ENCODE measurements around the gene MUSK.
"Not testable (repeated sequence)": the region's sequence is repeated elsewhere in the genome, so short reads cannot be mapped to it uniquely, and the experiment has no call there.

The MUSK gene

DNA sequence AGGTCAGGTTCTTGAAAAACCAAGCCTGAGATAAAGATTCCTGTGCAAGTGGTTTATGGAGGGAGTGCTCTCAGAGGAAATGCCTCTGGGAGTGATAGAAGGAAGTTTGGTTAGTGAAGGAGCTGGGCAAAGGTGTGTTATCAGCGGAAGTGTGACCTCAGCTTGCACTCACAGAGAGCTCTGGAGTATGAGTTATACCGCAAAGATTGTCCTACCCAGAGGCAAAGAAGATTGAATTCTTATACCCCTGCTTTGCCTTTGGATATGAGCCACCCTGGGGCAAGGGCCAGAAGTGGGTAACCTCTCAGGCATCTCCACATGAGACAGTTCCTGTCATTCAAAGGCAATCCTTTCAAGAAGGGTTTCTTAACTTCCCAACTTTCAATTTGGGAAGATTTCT lies 145.6 kb downstream of the MUSK start:
- TF ChIP-seq EZH2 (IDR thresholded peaks at IDR 0.05; ENCODE audit: borderline replicate concordance, low read depth, low read length, severe bottlenecking): no peak
- TF ChIP-seq, protein P1, sequence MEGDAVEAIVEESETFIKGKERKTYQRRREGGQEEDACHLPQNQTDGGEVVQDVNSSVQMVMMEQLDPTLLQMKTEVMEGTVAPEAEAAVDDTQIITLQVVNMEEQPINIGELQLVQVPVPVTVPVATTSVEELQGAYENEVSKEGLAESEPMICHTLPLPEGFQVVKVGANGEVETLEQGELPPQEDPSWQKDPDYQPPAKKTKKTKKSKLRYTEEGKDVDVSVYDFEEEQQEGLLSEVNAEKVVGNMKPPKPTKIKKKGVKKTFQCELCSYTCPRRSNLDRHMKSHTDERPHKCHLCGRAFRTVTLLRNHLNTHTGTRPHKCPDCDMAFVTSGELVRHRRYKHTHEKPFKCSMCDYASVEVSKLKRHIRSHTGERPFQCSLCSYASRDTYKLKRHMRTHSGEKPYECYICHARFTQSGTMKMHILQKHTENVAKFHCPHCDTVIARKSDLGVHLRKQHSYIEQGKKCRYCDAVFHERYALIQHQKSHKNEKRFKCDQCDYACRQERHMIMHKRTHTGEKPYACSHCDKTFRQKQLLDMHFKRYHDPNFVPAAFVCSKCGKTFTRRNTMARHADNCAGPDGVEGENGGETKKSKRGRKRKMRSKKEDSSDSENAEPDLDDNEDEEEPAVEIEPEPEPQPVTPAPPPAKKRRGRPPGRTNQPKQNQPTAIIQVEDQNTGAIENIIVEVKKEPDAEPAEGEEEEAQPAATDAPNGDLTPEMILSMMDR (IDR thresholded peaks at IDR 0.05; ENCODE audit: borderline replicate concordance, extremely low read depth, low read length, poor library complexity, severe bottlenecking): no peak
- Histone ChIP-seq H3K4me2 (ENCODE audit: insufficient read depth, low read length) (no peak overlapping the region), H4K20me1 (ENCODE audit: insufficient read depth, low read length) (no peaks in the 10 kb centered on the region), H3K9me3 (ENCODE audit: insufficient read depth, low read length, severe bottlenecking) (no peaks in the 10 kb centered on the region), H3K27me3 (ENCODE audit: insufficient read depth, low read length, poor library complexity) (no peaks in the 10 kb centered on the region), H3K4me1 (ENCODE audit: insufficient read depth, low read length) (no peaks in the 10 kb centered on the region), H3K79me2 (ENCODE audit: insufficient read depth, low read length) (no peaks in the 10 kb centered on the region), H3K9ac (ENCODE audit: low read depth, low read length) (no peak overlapping the region), H2AFZ (ENCODE audit: low read depth, low read length) (no peak overlapping the region), H3K27ac (ENCODE audit: low read length) (no peak overlapping the region), H3K36me3 (ENCODE audit: insufficient read depth, low read length) (no peaks in the 10 kb centered on the region), H3K4me3 (ENCODE audit: low read depth in 1 of 2, low read length in 2 of 2) (no peak overlapping the region)
- ATAC-seq (ENCODE audit: insufficient read depth, low read depth): no peak
- DNase-seq: no peak

DNA sequence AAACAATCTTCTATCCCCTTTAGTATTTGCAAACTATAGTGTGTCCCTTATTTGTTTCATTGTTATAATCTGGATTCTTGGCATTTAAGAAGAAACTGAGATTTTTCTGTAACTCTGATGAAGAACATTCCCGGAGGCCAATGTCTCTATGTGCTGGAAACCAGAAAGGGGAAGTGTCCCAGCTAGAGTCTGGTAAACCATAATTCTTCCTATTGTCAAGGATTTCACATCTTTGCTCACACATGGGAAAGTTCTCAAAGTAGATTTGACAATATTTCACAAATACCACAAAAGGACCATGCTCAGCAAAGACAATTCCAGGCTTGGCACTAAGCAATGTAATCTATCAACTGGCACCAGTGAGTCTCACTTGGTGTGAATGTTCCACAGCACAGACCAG lies 146.8 kb downstream of the MUSK start:
- no peaks in the 10 kb centered on the region for H3K4me1 ChIP-seq (ENCODE audit: insufficient read depth, low read length)
- no peaks in the 10 kb centered on the region for H3K27me3 ChIP-seq (ENCODE audit: insufficient read depth, low read length, poor library complexity)
- no peaks in the 10 kb centered on the region for H3K36me3 ChIP-seq (ENCODE audit: insufficient read depth, low read length)
- no peaks in the 10 kb centered on the region for H4K20me1 ChIP-seq (ENCODE audit: insufficient read depth, low read length)
- no peaks in the 10 kb centered on the region for H3K79me2 ChIP-seq (ENCODE audit: insufficient read depth, low read length)
- no peak for TF ChIP-seq EZH2 (IDR thresholded peaks at IDR 0.05; ENCODE audit: borderline replicate concordance, low read depth, low read length, severe bottlenecking)
- TF ChIP-seq, protein P1 (IDR thresholded peaks at IDR 0.05; ENCODE audit: borderline replicate concordance, extremely low read depth, low read length, poor library complexity, severe bottlenecking): no peak
- H3K9ac ChIP-seq (ENCODE audit: low read depth, low read length): no peak overlapping the region
- ATAC-seq (ENCODE audit: insufficient read depth, low read depth) (no peak), DNase-seq (no peak)
- no peak overlapping the region for H2AFZ ChIP-seq (ENCODE audit: low read depth, low read length)
- H3K9me3 ChIP-seq (ENCODE audit: insufficient read depth, low read length, severe bottlenecking): no peaks in the 10 kb centered on the region
- no peak overlapping the region for H3K4me3 ChIP-seq (ENCODE audit: low read depth in 1 of 2, low read length in 2 of 2)
- H3K4me2 ChIP-seq (ENCODE audit: insufficient read depth, low read length): no peak overlapping the region
- no peak overlapping the region for H3K27ac ChIP-seq (ENCODE audit: low read length)

DNA sequence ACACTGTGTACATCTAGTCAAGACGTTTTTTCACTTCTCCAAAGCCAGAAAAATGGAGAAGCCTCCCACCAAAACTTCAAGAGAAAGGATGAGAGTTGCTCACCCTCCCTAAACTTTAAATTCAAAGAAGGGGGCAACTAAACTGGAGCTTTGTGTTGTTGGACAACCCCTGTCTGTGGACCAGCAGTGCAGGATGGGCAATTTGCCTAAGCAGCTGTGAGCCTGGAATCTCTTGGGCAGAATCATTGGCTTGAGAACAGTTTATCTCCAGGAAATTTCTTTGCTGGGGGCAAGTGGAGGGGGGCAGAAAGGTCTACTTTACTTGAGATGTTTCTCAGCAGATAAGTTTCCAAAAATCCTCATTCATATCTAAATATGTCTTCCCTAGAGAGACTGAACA lies 151.8 kb downstream of the MUSK start:
- Histone ChIP-seq H3K27me3 (ENCODE audit: insufficient read depth, low read length, poor library complexity) (no peaks in the 10 kb centered on the region), H3K79me2 (ENCODE audit: insufficient read depth, low read length) (no peaks in the 10 kb centered on the region), H3K9ac (ENCODE audit: low read depth, low read length) (no peak overlapping the region), H3K4me3 (ENCODE audit: low read depth in 1 of 2, low read length in 2 of 2) (no peak overlapping the region), H4K20me1 (ENCODE audit: insufficient read depth, low read length) (no peaks in the 10 kb centered on the region), H3K4me2 (ENCODE audit: insufficient read depth, low read length) (no peak overlapping the region), H3K27ac (ENCODE audit: low read length) (no peak overlapping the region), H3K36me3 (ENCODE audit: insufficient read depth, low read length) (no peaks in the 10 kb centered on the region), H3K4me1 (ENCODE audit: insufficient read depth, low read length) (no peaks in the 10 kb centered on the region), H3K9me3 (ENCODE audit: insufficient read depth, low read length, severe bottlenecking) (no peaks in the 10 kb centered on the region), H2AFZ (ENCODE audit: low read depth, low read length) (no peak overlapping the region)
- DNase-seq (no peak), ATAC-seq (ENCODE audit: insufficient read depth, low read depth) (no peak)
- TF ChIP-seq, protein P1 (IDR thresholded peaks at IDR 0.05; ENCODE audit: borderline replicate concordance, extremely low read depth, low read length, poor library complexity, severe bottlenecking): no peak
- TF ChIP-seq EZH2 (IDR thresholded peaks at IDR 0.05; ENCODE audit: borderline replicate concordance, low read depth, low read length, severe bottlenecking): no peak

GRCh38 chr9:110821064-110821463 lies 152.5 kb downstream of the MUSK start:
- no peak overlapping the region for H3K4me2 ChIP-seq (ENCODE audit: insufficient read depth, low read length)
- no peak overlapping the region for H3K27ac ChIP-seq (ENCODE audit: low read length)
- no peaks in the 10 kb centered on the region for H4K20me1 ChIP-seq (ENCODE audit: insufficient read depth, low read length)
- H3K9me3 ChIP-seq (ENCODE audit: insufficient read depth, low read length, severe bottlenecking): no peaks in the 10 kb centered on the region
- no peaks in the 10 kb centered on the region for H3K27me3 ChIP-seq (ENCODE audit: insufficient read depth, low read length, poor library complexity)
- TF ChIP-seq EZH2 (IDR thresholded peaks at IDR 0.05; ENCODE audit: borderline replicate concordance, low read depth, low read length, severe bottlenecking): no peak
- TF ChIP-seq, protein P1 (IDR thresholded peaks at IDR 0.05; ENCODE audit: borderline replicate concordance, extremely low read depth, low read length, poor library complexity, severe bottlenecking): no peak
- H3K4me3 ChIP-seq (ENCODE audit: low read depth in 1 of 2, low read length in 2 of 2): no peak overlapping the region
- no peak for ATAC-seq (ENCODE audit: insufficient read depth, low read depth)
- no peaks in the 10 kb centered on the region for H3K36me3 ChIP-seq (ENCODE audit: insufficient read depth, low read length)
- no peak overlapping the region for H3K9ac ChIP-seq (ENCODE audit: low read depth, low read length)
- H3K4me1 ChIP-seq (ENCODE audit: insufficient read depth, low read length): no peaks in the 10 kb centered on the region
- no peak overlapping the region for H2AFZ ChIP-seq (ENCODE audit: low read depth, low read length)
- no peaks in the 10 kb centered on the region for H3K79me2 ChIP-seq (ENCODE audit: insufficient read depth, low read length)
- DNase-seq: no peak

DNA sequence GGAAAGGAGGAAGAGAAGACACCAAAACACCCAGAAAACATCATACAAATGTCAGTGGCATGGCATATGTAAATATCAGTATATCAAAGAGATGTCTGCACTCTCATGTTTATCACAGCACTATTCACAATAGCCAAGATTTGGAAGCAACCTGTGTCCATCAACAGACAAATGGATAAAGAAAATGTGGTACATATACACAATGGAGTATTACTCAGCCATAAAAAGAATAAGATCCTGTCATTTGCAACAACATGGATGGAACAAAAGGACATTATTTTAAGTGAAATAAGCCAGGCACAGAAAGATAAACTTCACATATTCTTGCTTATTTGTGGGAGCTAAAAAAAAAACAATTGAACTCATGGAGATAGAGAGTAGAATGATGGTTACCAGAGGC lies 156.5 kb downstream of the MUSK start:
- H3K27me3 ChIP-seq (ENCODE audit: insufficient read depth, low read length, poor library complexity); H3K27ac ChIP-seq (ENCODE audit: low read length); H3K36me3 ChIP-seq (ENCODE audit: insufficient read depth, low read length); H3K9me3 ChIP-seq (ENCODE audit: insufficient read depth, low read length, severe bottlenecking); H3K4me3 ChIP-seq (ENCODE audit: low read depth in 1 of 2, low read length in 2 of 2); H3K4me2 ChIP-seq (ENCODE audit: insufficient read depth, low read length); H2AFZ ChIP-seq (ENCODE audit: low read depth, low read length); H3K9ac ChIP-seq (ENCODE audit: low read depth, low read length); ATAC-seq (ENCODE audit: insufficient read depth, low read depth); H3K4me1 ChIP-seq (ENCODE audit: insufficient read depth, low read length); DNase-seq; H4K20me1 ChIP-seq (ENCODE audit: insufficient read depth, low read length); H3K79me2 ChIP-seq (ENCODE audit: insufficient read depth, low read length): not testable (repeated sequence)
